MM.1S (cell line): Measurements from ENCODE around the gene TFIP11.

Experiments used
- CTCF ChIP-seq: fragments of 300-600 bp; sonication (generic); IDR thresholded peaks from 2 replicates; pipeline ENCODE4 v1.5.1; 2016; ENCODE audit warnings: antibody characterized with exemption, low read length, mixed read lengths
- EZH2 ChIP-seq: fragments of 300-600 bp; sonication (generic); optimal IDR thresholded peaks from 2 replicates; pipeline ENCODE3; 2017; ENCODE audit warnings: low read depth, mild to moderate bottlenecking, antibody characterized with exemption, low read length, mixed read lengths

- TF ChIP-seq CTCF (no peak), EZH2 (no peak)
Measured at GRCh38 chr22:26534874-26535602, 22.8 kb upstream of the TFIP11 start.
